PFSK-1 (cell line): Measurements from ENCODE around the gene SLC16A2.

Experiments used
- FOXP2 ChIP-seq: optimal IDR thresholded peaks from 2 replicates; pipeline ENCODE3; 2011; ENCODE audit warnings: borderline replicate concordance, control low read depth, inconsistent platforms; ENCODE audit not compliant: insufficient read depth; ENCODE audit errors: extremely low read length, extremely low read depth
- POLR2AphosphoS5 ChIP-seq: IDR thresholded peaks from 2 replicates; pipeline ENCODE4 v1.6.1; 2012; ENCODE audit warnings: low read depth, mild to moderate bottlenecking, control low read depth, low read length, moderate library complexity
- REST ChIP-seq, 2 experiments: IDR thresholded peaks; 2 replicates each; pipeline versions ENCODE4 v1.6.1 to v1.8.0; 2011 to 2012; ENCODE audit warnings: low read depth in 2 of 2, low read length in 2 of 2, control low read depth in 1 of 2, inconsistent platforms in 1 of 2, mild to moderate bottlenecking in 1 of 2, moderate library complexity in 1 of 2; ENCODE audit not compliant: insufficient read depth in 1 of 2
- SIN3A ChIP-seq: IDR thresholded peaks from 2 replicates; pipeline ENCODE4 v1.6.1; 2012; ENCODE audit warnings: mild to moderate bottlenecking, low read length, moderate library complexity, borderline replicate concordance; ENCODE audit not compliant: insufficient read depth
- TAF1 ChIP-seq: IDR thresholded peaks from 2 replicates; pipeline ENCODE4 v1.6.1; 2012; ENCODE audit warnings: low read length, control low read depth, borderline replicate concordance; ENCODE audit not compliant: insufficient read depth

Gene SLC16A2

GRCh38 chrX:74521961-74522751, 100.9 kb downstream of the SLC16A2 start:
- TF ChIP-seq SIN3A: no peak
- TF ChIP-seq TAF1: no peak
- TF ChIP-seq FOXP2: no peak
- TF ChIP-seq POLR2AphosphoS5: no peak
- no peak for TF ChIP-seq REST (IDR thresholded peaks at IDR 0.05; ENCODE audit: insufficient read depth in 1 of 2, low read depth in 2 of 2, low read length in 2 of 2)

- TF ChIP-seq TAF1 (no peak), REST (IDR thresholded peaks at IDR 0.05; ENCODE audit: insufficient read depth in 1 of 2, low read depth in 2 of 2, low read length in 2 of 2) (no peak), FOXP2 (no peak), SIN3A (no peak), POLR2AphosphoS5 (no peak)
Measured at GRCh38 chrX:74523224-74523623, 101.9 kb downstream of the SLC16A2 start.

- TF ChIP-seq SIN3A (no peak), FOXP2 (no peak), REST (IDR thresholded peaks at IDR 0.05; ENCODE audit: insufficient read depth in 1 of 2, low read depth in 2 of 2, low read length in 2 of 2) (no peak), TAF1 (no peak), POLR2AphosphoS5 (no peak)
Measured at GRCh38 chrX:74523870-74524735, 102.8 kb downstream of the SLC16A2 start.

GRCh38 chrX:74525116-74525515, 103.8 kb downstream of the SLC16A2 start:
- TF ChIP-seq FOXP2 (no peak), SIN3A (no peak), REST (IDR thresholded peaks at IDR 0.05; ENCODE audit: insufficient read depth in 1 of 2, low read depth in 2 of 2, low read length in 2 of 2) (no peak), POLR2AphosphoS5 (no peak), TAF1 (no peak)
